Measurements from ENCODE around the gene DNAH8.

Gene DNAH8

DNA sequence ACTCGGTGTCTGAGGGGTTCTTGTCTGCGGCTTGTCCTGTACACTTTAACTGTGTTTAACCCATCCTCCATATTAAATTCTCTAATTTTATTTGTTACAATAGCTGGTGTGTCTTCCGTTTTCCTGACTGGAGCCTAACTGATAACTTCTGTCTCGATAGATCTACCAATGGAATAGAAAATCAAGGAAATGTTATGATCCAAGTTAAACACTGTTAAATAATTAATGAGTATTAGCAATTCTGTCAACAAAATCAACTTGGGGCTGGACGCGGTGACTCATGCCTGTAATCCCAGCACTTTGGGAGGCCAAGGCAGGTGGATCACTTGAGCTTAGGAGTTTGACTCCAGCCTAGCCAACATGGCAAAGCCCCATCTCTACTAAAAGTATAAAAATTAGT, 81.7 kb downstream of the DNAH8 start:
- DNase-seq (ENCODE audit: low read depth in 2 of 2): no peak

DNA sequence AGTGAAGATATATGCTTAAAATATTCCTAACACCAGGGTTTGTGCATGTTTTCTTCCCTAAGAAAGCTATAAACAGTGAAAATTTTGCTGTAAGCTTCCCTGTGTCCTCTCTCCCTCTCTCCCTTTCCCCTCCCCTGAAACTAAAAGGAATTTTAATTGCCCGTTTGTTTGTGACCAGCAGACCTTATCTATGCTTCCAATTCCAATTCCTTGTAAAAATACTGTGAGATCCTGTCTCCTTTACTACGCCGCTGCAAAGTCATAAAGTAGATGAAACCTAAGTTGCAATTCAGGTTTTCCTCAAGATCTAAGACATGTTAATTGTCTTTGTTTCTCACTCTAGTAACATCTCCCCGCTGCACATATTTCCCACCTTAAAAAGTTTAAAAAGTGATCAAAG, 82.3 kb downstream of the DNAH8 start:
- DNase-seq (ENCODE audit: low read depth in 2 of 2): no peak

DNA sequence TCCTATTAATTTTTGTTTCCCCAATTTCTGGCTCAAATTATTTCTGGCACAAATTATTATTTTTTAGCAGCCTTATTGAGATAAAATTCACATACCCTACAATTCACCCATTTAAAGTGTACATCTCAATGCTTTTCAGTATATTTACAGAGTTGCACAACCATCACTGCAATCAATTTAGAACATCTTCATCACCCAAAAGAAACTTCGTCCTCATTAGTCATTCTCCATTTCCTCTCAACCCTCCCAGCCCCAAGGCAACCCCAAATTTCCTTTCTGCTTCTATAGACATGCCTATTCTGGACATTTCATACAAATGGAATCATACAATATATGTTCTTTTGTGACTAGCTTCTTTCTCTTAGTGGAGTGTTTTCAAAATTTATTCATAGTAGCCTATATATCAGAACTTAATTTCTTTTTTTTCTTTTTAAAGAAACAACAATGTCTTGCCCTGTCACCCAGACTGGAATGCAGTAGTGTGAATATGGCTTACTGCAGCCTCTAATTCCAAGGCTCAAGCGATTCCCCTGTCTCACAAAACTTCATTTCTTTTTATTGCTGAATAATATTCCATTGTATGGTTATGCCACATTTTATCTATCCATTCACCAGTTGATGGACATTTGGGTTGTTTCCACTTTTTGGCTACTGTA, 84.5 kb downstream of the DNAH8 start:
- DNase-seq (ENCODE audit: low read depth in 2 of 2): no peak

DNA sequence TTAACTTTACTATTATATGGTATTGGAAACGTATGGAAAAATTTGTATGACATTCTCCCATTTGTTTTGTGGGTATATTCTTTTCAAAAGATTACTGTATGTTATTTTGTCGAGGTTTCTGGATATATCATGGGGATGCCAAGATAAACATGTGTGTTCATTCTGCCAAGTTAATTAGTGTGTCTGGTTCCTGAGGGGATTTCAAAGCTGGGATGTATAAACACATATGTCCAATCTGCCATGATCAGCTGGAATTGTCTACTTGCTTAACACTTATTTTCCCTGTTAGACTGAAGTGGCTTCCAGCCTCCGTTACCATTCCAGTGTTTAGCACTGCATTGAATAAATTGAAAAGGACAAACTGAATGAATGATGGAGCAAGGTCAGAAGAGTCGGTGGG, 86.2 kb downstream of the DNAH8 start:
- no peak for DNase-seq (ENCODE audit: low read depth in 2 of 2)

DNA sequence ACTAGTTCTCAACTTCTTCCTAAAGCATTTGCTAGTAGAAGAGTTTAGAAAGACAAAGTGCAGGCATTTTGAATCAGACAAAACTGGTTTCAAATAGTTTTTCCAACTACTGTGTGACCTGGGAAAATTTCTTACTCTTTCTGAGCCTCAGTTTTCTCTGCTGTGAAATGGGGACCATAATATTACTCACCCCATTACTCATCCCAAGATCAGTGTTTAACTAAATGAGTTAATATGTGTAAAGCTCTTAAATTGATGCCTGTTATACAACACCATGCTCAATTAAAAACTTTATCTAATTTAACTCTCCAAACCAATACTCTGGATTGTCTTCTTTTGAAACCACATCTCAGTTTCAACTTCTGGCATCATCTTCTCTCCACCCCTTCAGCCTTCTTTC, 87.4 kb downstream of the DNAH8 start:
- DNase-seq (ENCODE audit: low read depth in 2 of 2): no peak

DNA sequence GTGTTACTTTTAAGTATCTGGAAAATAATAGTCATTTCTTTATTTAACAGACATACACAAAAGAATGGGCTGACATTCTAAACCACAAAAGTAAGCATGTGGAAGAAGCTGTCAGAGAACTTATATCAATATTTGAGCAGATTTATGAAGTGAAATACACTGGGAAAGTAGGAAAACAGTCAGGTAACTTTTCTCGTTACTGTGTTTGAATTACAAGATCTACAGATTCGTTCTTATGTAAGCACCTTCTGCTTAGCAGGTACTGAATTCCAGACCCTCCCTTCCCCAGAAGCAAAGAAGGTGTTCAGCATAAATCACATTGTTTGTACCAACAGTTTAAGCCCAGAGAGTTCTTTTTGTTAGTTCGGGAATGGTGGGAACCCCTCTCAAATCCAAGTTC, 88.0 kb downstream of the DNAH8 start:
- DNase-seq (ENCODE audit: low read depth in 2 of 2): no peak

DNA sequence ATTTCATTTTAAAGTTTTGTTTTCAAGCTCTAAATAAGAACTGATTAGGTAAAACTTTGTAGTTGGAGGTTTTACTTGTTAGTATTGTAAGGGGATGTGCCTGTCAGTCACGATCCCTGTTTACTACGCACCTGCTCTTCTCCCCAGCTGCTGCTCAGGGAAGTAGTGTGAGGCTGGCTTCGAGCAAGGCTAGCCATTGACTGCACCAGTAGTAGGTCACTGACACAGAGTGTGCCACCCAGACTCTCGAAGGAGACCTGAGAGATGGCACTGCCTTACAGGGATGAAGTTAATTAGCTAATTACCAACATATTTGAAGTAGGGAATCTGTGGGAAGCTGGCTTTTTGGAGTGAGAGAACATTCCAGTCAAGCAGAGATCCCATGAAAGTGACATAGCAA, 89.2 kb downstream of the DNAH8 start:
- no peak for DNase-seq (ENCODE audit: low read depth in 2 of 2)

DNA sequence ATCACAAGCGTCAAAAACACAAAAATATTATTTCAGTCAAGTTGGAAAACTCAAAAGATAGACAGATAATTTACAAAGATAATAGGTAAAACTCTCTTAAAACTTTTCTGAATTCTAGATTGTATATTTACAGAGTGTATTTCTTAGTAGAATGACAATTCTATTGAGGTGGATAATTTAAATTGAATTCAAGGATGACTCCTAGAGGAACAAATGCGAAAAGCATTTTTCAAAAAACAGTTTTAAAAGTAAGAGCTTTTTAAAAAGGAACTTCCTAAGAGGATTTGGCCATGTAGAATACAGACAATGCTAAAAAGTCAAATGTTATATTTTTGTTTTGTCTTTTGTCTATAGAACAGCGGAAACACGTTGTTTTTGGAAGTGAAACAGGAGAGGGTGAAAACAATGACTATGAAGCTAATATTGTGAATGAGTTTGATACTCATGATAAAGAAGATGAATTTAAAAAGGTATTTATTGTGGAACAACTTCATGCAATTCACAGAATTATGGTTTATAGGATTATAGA, 90.1 kb downstream of the DNAH8 start:
- no peak for DNase-seq (ENCODE audit: low read depth in 2 of 2)

DNA sequence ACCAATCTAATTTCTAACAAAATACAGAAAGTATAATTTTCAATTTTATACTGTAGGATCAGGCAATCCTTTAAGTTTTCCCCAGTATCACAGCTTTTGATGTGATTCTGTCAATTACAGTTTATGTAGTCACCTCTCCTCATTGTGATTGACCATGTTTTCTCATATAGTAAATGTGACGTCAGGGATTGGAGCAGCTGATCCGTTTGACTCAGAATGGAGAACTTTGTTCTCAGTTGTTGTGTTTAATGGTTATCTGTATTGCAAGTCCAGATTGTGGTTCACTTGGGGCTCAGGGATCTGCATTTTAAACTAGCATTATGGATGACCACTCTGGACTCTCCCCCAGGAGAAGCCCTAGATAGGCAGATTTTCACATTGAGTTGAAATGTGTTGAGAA, 90.6 kb downstream of the DNAH8 start:
- no peak for DNase-seq (ENCODE audit: low read depth in 2 of 2)

DNA sequence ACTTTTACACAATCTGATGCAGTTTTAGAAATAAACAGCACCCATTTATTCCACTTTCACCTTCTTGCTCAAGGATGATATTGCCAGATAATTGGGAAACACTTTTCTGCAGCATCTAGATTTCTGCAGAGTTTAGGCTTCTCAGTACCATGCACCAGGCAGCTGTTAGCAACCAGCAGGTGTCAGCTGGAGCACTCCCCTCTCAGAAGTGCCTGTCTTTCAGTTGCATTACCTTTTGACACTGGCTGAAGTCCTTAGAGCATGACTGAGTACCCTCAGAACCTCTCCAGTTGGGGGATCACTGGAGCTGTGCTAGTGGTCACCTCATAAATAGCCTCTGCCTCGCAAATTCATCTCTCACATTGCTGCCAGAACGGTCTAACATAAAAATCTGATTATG, 91.2 kb downstream of the DNAH8 start:
- DNase-seq (ENCODE audit: low read depth in 2 of 2): no peak

DNA sequence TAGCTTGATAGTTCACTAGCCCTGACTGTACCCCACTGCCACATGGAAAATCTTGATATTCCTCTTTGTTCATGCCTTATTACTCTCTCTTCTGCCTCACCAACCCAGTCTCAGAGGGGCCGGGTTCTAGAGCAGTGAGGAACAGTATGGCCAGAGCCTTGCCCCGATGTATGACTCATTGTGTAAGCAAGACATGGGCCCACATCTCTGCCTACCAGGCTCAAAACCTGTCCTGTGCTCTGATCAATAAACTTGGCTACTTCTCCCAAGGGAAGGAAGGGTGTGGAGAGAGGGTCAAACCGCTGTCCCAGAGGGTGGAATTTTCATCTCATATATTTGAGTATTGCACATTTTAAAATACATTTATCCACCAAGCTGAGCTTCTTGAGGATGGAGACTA, 91.7 kb downstream of the DNAH8 start:
- DNase-seq (ENCODE audit: low read depth in 2 of 2): no peak

DNA sequence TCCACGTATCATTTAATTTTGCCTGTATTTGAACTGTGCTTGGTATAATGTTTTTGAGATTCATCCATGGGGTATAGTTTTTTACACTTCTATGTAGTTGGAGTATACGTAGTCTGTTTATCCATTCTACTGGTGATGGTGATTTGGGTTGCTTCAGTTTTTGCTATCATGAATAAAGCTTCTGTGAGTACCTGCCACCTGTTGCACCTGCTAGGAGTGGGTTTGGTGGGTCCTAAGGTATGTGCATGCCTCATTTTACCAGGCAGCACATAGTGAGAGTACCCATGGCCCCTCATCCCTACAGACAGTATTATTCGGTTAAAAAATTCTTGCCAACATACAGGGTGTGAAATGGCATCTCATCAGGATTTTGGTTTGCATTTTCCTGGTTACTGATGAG, 92.9 kb downstream of the DNAH8 start:
- DNase-seq (ENCODE audit: low read depth in 2 of 2): no peak

DNA sequence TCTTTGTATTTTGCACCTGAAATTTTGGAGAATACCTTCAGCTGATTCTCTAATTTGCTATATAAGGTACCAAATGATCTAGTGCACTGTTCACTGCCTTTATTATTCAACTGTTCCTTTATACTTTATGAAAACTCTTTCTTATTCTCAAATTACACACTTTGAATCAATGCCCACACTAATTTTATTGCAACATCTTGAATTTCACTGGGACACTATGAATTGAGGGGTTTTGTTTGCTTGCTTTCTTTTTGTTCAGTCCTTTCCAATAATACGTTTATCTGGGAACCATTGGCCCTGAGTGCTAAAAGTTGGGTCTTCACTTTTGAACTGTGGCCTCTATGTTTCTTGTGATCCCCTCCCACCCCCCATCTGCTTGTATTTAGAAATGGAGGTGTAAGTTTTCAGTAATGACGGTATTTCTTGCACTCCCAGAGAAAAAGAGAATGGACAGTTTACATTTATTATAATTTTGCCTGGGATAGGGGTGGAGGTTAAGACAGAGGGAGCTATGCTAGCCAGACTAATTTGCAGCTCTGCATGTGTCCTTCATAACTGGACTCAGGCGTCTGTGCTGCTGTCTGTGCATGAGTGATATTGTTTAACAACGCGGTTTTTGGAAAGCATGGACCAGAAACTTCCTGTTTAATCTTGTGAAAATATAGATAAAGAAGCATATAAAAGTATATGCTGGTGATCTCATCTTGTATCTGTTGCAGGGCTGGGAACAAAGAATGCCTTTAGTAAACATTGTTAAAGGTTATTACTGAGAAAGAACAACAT, 98.1 kb downstream of the DNAH8 start:
- DNase-seq (ENCODE audit: low read depth in 2 of 2): no peak

DNA sequence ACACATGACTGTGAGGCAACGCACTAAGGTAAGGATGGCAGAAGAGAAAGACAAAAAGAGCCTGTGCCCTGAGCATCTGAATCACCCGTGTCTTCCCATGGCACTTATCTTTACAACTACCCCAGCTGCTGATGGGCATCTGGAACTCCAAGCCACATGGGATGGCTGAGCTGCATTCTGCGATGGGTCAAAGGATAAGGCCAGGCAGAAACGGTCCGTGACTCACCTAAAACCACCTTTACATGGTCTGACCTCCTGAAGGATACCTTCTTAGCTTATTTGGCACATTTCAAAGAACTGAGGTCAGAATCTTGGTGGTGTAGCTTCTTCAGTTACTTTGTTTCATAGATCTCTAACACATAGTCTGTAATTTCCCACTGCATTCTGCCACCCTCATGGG, 99.7 kb downstream of the DNAH8 start:
- no peak for DNase-seq (ENCODE audit: low read depth in 2 of 2)

DNA sequence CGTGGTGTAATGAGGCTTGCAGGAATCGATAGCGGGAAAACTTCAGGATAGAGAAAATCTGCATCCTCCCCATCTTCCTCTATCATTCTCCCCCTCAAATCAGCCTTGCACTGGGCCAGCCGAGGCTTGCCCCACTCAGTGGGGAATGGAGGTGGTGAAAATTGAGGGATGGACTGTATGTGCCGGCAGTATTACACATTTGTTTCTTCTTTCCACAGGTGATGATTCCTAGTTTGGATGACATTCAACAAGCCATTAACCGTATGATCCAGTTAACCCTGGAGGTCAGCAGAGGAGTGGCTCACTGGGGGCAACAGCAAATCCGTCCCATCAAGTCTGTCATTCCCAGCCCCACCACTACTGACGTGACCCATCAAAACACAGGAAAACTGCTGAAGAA, 100.1 kb downstream of the DNAH8 start:
- no peak for DNase-seq (ENCODE audit: low read depth in 2 of 2)

DNA sequence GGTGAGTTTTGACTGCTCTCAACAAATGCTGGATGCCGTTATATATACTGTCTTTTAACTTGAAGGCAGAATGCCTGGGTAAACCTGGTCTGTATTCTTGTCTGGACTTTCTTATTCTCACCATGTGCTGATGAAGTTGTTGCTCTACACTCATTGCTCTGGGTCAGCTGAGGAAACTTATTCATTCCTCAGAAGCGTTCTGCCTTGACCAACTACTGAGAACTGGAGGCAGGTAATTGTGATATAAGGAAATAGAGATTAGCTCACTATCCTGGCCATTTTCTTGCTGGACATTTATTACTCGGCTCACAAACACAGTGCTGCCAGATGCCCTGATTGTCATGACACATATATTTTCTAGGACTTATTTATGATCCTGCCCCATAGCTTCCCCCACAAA, 103.6 kb downstream of the DNAH8 start:
- DNase-seq (ENCODE audit: low read depth in 2 of 2): no peak

DNA sequence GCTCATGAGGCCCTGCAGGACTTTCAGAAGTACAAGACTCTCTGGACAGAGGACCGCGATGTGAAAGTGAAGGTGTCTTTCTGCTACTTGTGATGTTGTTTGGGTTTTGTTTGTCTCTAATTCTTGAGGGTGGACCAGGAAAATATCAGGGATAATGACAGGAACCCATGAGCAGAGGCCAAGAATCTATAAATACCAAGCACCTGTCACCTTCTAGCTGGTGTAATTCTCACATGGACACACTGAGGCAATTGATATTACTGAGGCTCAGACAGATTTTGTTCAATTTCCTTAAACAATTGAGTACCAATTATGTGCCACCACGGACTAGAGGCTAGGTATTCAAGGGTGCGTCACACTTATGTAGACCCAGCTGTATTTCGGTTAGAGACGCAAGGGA, 107.9 kb downstream of the DNAH8 start:
- no peak for DNase-seq (ENCODE audit: low read depth in 2 of 2)

DNA sequence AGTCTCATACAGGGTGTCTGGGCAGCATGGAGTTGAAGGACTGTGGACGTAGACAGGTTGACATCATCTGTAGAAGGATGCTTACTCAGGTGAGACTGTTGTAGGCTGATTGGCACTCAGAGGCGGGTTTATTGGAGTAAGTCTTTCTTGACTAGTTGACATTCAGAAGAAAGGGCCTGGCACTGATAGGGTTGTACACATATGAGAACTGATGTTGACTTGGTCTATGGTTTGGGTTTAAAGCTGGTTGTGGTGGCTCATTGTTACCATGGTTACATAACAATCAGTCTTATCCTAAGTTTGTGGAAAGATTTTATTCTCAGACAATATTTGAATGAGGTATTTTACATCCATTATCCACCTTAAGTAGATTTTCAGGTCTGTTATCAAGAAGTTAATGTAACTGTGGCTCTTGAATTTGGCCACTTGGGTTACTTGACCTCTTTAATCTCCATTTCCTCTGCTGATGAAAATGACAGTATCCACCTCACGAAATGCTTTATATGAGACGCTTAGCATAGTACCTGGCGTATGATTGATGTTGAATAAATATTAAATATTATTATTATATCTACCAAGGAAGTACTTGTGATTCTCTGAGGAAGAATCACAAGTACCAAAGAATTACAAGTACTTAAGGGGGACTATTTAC, 109.3 kb downstream of the DNAH8 start:
- no peak for DNase-seq (ENCODE audit: low read depth in 2 of 2)

DNA sequence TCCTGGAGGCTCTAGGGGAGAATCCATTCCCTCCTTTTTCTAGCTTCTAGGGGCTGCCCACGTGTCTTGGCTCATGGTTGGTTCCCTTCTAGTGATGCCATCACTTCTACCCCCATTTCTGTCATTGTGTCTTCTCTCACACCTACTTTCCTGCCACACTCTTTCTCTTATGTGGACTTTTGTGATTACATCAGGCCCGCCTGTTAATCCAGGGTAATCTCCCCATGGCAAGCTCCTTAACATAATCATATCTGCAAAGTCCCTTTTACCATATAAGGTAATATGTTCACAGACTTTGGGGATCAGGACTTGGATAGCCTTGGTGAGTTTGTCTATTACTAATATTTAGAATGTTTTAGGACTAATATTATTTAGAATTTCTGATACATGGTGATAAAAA, 111.9 kb downstream of the DNAH8 start:
- DNase-seq (ENCODE audit: low read depth in 2 of 2): no peak

DNA sequence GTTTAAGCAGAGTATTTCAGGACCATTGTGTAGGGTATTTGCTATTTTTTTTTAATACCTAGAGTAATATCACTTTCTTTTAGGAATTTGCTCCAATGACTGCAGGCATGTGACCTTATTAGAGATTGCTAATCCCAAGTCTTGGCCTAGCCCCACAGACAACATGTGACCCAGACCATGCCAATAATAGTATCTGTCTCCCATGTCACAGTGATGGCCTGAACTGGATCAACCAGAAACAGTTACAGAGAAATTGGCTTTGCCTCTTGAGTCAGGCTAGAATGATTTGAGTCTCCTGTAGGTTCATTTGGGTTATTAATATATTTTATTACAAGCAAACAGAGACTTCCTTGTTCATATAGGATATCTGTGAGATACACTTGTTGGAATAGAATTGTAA, 116.8 kb downstream of the DNAH8 start:
- DNase-seq (ENCODE audit: low read depth in 2 of 2): no peak

DNA sequence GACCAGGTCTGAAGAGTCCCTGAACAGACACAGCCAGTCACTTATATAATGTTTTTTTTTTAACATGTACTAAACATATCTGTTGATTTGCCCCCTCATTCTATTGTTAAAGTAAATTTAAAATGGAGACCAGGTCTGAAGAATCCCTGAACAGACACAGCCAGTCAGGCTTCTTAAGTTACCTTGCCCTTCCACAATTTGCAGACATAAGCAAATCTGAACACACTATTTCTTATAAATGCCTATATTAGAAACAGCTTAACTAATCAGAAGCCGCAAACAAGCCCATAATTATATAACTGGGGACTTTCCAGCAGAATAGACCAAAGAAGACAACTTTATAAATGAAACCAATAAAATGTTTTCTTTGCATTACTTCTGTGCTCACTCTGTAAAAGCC, 118.2 kb downstream of the DNAH8 start:
- no peak for DNase-seq (ENCODE audit: low read depth in 2 of 2)

DNA sequence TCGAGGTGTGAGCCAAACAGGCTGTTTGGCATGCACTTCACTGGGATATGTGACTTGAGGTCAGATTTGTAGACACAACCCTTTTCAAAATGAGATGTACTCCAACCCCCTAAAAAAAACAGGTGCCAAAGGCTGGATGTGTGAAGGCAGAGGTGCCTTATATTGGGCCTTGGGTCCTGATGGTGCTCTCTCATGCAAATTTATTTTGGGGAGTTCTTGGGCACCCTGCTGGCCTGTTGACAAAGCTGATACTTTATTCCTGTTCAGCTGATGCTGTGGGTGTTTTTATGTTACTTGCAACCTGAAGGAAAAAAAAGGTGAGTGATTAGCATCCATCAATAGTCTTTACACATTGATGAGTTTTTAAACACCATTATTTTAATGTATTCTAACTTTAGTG, 121.5 kb downstream of the DNAH8 start:
- no peak for DNase-seq (ENCODE audit: low read depth in 2 of 2)

DNA sequence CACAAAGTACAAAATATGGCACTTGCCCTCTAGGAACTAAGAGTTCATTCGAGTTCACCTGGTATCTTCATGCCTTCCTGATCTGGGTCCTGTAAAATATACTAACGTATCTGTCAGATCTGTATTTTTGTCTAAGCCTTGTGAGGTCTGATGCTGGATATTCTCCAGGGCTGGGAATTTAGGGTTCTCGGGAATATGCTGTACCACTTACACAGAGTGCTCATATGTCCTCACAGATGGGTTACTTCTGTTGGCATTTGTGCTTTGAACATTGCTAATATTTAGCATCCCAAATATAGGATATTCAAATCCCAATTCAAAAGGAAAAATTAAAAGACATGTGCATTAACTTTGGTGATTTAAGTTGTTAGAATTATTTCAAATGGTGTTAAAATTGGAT, 122.0 kb downstream of the DNAH8 start:
- no peak for DNase-seq (ENCODE audit: low read depth in 2 of 2)
